Type B pancreatic cell (in vitro differentiated cells): ENCODE results near the gene SERPINB13. TPM values are rescaled to one million over a fixed set of nuclear protein-coding genes. Genes with fewer than 3 reads are reported as not detected.

Source experiments
- DNase-seq: peaks from one replicate; pipeline ENCODE4 v3.0.0; 2021; ENCODE audit warnings: mixed read lengths; ENCODE audit not compliant: unreplicated experiment; ENCODE audit errors: extremely low spot score
- H3K27ac Mint-ChIP-seq: 2 replicates; pipeline ENCODE4 v1.8.0; 2021; ENCODE audit warnings: mild to moderate bottlenecking, mixed read lengths
- H3K27me3 Mint-ChIP-seq: 2 replicates; pipeline ENCODE4 v1.8.0; 2021; ENCODE audit warnings: mixed read lengths
- H3K36me3 Mint-ChIP-seq: 2 replicates; pipeline ENCODE4 v1.8.0; 2021; ENCODE audit warnings: mixed read lengths
- H3K4me1 Mint-ChIP-seq: one replicate; pipeline ENCODE4 v1.8.0; 2021; ENCODE audit warnings: mixed read lengths; ENCODE audit not compliant: unreplicated experiment
- H3K4me3 Mint-ChIP-seq: 2 replicates; pipeline ENCODE4 v1.8.0; 2021; ENCODE audit warnings: mild to moderate bottlenecking, mixed read lengths
- H3K9me3 Mint-ChIP-seq: 2 replicates; pipeline ENCODE4 v1.8.0; 2021; ENCODE audit warnings: mixed read lengths
- total RNA-seq: library from RNA; stranded (reverse); gene quantifications from 2 replicates; pipeline ENCODE4 v1.2.1, GENCODE V29; 2021; ENCODE audit warnings: low replicate concordance
- TF ChIP-seq, protein P1 (sequence below): fragments of 200-600 bp; sonication (generic); conservative IDR thresholded peaks from 2 replicates; pipeline ENCODE4 v1.5.0; 2021; ENCODE audit warnings: antibody characterized with exemption, mild to moderate bottlenecking

Gene SERPINB13
- total RNA-seq, 1 donor from 2014 or later: 3.7 TPM

DNA sequence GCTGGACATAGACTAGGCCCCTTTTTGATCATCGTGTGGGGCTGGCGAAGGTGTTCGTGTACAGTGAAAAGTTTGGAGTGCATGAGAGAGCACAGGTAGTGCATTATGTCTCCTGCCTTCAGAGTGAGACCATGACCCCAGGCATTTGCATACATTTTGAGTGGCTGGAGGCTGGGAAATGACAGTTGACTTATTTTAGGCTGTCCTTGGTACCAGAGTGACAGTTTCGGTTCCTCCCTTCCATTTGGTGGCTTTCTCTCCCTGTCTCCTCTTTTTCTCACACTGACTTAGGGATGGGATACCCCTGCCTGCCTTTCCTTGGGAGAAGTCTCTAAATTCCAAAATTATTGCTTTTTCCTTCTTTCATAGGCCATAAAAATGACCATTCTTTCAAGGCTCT is 24.9 kb upstream of the SERPINB13 start:
- no peaks in the 10 kb centered on the region for H3K4me1 Mint-ChIP-seq
- TF ChIP-seq, protein P1, sequence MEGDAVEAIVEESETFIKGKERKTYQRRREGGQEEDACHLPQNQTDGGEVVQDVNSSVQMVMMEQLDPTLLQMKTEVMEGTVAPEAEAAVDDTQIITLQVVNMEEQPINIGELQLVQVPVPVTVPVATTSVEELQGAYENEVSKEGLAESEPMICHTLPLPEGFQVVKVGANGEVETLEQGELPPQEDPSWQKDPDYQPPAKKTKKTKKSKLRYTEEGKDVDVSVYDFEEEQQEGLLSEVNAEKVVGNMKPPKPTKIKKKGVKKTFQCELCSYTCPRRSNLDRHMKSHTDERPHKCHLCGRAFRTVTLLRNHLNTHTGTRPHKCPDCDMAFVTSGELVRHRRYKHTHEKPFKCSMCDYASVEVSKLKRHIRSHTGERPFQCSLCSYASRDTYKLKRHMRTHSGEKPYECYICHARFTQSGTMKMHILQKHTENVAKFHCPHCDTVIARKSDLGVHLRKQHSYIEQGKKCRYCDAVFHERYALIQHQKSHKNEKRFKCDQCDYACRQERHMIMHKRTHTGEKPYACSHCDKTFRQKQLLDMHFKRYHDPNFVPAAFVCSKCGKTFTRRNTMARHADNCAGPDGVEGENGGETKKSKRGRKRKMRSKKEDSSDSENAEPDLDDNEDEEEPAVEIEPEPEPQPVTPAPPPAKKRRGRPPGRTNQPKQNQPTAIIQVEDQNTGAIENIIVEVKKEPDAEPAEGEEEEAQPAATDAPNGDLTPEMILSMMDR: no peak

GRCh38 chr18:63564021-63564420 is 23.1 kb upstream of the SERPINB13 start:
- no peak overlapping the region for H3K4me3 Mint-ChIP-seq
- no peaks in the 10 kb centered on the region for H3K27me3 Mint-ChIP-seq

More for the DNA sequence above, 24.9 kb upstream of the SERPINB13 start:
- Mint-ChIP-seq H3K27me3 (no peaks in the 10 kb centered on the region), H3K4me3 (no peak overlapping the region), H3K27ac (no peak overlapping the region), H3K36me3 (no peaks in the 10 kb centered on the region), H3K9me3 (no peaks in the 10 kb centered on the region)
- DNase-seq: no peak

DNA sequence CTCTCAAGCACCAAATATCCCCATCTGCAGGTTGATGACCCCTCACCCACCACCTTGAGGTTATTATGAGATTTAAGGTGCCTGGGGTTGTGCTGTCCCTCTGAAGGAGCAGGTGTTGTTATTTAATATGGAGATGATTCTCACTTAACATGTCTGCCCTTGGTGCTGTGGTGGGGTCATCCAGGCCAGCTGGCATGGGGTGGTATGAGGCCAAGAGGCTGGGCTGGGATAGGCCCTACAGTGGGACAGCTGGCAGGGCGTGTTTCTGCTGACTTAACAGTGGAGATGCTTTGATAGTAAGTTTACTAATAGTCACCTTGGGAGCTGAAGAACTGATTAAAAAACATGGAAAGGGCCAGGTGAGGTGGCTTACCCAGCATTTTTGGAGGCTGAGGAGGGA is 22.6 kb upstream of the SERPINB13 start:
- H3K9me3 Mint-ChIP-seq: no peaks in the 10 kb centered on the region
- no peaks in the 10 kb centered on the region for H3K36me3 Mint-ChIP-seq
- H3K27ac Mint-ChIP-seq: no peak overlapping the region

More at GRCh38 chr18:63564021-63564420, 23.1 kb upstream of the SERPINB13 start:
- Mint-ChIP-seq H3K4me1 (no peaks in the 10 kb centered on the region), H3K36me3 (no peaks in the 10 kb centered on the region), H3K9me3 (no peaks in the 10 kb centered on the region), H3K27ac (no peak overlapping the region)
- TF ChIP-seq, protein P1: no peak
- DNase-seq: no peak

GRCh38 chr18:63567276-63567675 is 19.9 kb upstream of the SERPINB13 start:
- TF ChIP-seq, protein P1: no peak
- H3K36me3 Mint-ChIP-seq: no peaks in the 10 kb centered on the region
- H3K9me3 Mint-ChIP-seq: no peaks in the 10 kb centered on the region
- no peak for DNase-seq
- no peaks in the 10 kb centered on the region for H3K4me1 Mint-ChIP-seq
- no peaks in the 10 kb centered on the region for H3K27me3 Mint-ChIP-seq
- H3K4me3 Mint-ChIP-seq: no peak overlapping the region
- no peak overlapping the region for H3K27ac Mint-ChIP-seq

More for the DNA sequence above, 22.6 kb upstream of the SERPINB13 start:
- Mint-ChIP-seq H3K27me3 (no peaks in the 10 kb centered on the region), H3K4me1 (no peaks in the 10 kb centered on the region), H3K4me3 (no peak overlapping the region)
- TF ChIP-seq, protein P1: no peak
- no peak for DNase-seq

DNA sequence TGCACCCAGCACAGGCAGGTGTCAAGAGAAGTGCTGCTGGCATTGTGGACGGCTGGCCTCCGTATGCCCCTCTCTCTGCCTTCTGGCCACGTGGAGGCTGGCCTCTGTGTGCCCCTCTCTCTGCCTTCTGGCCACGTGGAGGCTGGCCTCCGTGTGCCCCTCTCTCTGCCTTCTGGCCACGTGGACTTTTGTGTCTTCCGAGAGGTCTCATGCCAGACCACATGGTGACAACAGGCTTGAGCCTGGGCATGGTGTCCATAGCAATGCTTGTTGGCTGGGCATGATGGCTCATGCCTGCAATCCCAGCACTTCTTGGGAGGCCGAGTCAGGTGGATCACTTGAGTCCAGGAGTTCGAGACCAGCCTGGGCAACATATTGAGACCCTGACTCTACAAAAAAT is 19.3 kb upstream of the SERPINB13 start:
- Mint-ChIP-seq H3K27ac (no peak overlapping the region), H3K4me3 (no peak overlapping the region), H3K4me1 (no peaks in the 10 kb centered on the region), H3K27me3 (no peaks in the 10 kb centered on the region), H3K36me3 (no peaks in the 10 kb centered on the region), H3K9me3 (no peaks in the 10 kb centered on the region)
- TF ChIP-seq, protein P1: no peak
- no peak for DNase-seq

DNA sequence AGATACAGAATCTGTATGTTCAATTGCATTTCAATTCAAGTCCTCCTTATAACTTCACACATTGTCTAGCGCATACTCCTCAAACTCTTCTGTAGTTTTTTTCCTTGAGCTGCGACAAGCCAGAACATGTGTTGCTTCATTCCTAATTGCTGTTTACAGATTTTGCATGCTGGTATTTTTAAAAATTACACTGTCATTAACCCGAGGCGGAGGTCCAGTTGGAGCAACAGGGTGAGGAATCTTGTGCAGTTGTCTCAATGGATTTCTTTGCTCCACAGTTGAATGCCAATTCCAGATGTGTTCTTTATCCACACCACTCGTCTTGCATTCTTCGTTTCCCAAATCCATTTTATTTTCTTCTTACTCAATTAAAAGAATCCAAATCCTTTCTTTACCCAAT is 16.4 kb upstream of the SERPINB13 start:
- TF ChIP-seq, protein P1: no peak
- no peaks in the 10 kb centered on the region for H3K4me1 Mint-ChIP-seq
- H3K36me3 Mint-ChIP-seq: no peaks in the 10 kb centered on the region
- H3K9me3 Mint-ChIP-seq: no peaks in the 10 kb centered on the region
- no peak overlapping the region for H3K27ac Mint-ChIP-seq
- H3K27me3 Mint-ChIP-seq: no peaks in the 10 kb centered on the region
- no peak for DNase-seq
- H3K4me3 Mint-ChIP-seq: no peak overlapping the region
